Left ventricle myocardium inferior (tissue), 1 donor: ENCODE results near the gene FKBP9. TPM values are rescaled to one million over a fixed set of nuclear protein-coding genes. Genes with fewer than 3 reads are reported as not detected.

Experiments
- DNase-seq: peaks from one replicate; pipeline ENCODE4 v3.0.0-alpha.2; 2020
- H3K27ac ChIP-seq: fragments of 200-600 bp; replicated peaks from 2 replicates; pipeline ENCODE4 v1.8.0; 2021
- H3K27me3 ChIP-seq: fragments of 200-600 bp; 2 replicates; pipeline ENCODE4 v1.8.0; 2021; ENCODE audit warnings: low read depth
- H3K36me3 ChIP-seq: fragments of 200-600 bp; 2 replicates; pipeline ENCODE4 v1.8.0; 2021
- H3K4me1 ChIP-seq: fragments of 200-600 bp; 2 replicates; pipeline ENCODE4 v1.8.0; 2021
- H3K4me3 ChIP-seq: fragments of 200-600 bp; 2 replicates; pipeline ENCODE4 v1.8.0; 2021; ENCODE audit warnings: mild to moderate bottlenecking, moderate library complexity
- H3K9me3 ChIP-seq: fragments of 200-600 bp; replicated peaks from 2 replicates; pipeline ENCODE4 v1.8.0; 2021
- intact Hi-C: fragments of 100-400 bp; cut with micrococcal nuclease; formaldehyde crosslinking; loops from one replicate; pipeline ENCODE4 v1.11.0; 2022
- total RNA-seq: library from RNA; stranded (reverse); fragmentation: NEBNext Ultra II Directional; extraction: Animal tissue kit (Norgen Biotek cat#: 25700); gene quantifications from one replicate; pipeline ENCODE4 v1.2.1, GENCODE V29; 2021
- TF ChIP-seq, protein P1 (sequence below): fragments of 200-600 bp; IDR thresholded peaks from 2 replicates; pipeline ENCODE4 v1.8.0; 2021; ENCODE audit warnings: antibody characterized with exemption, mild to moderate bottlenecking, borderline replicate concordance
- donor health status: DM: no; HTN: yes; CAD: no; lungs with severe emphysema.

The FKBP9 gene
- total RNA-seq, 1 donor from 2014 or later, result 112 TPM

DNA sequence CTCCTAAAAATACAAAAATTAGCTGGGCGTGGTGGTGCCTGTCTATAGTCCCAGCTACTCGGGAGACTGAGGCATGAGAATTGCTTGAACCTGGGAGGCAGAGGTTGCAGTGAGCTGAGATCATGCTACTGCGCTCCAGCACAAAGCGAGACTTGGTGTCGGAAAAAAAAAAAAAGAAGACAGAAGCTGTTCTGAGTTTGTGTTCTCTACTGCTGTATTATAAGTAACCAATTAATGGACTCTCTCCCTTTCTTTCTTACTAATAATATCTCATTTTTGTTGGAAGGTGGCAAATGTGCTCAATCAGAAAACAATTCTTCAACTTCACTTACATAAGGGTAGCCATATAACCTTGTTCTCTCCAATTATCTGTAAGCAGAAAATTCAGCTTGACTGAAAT is 97.9 kb downstream of the FKBP9 start:
- no peak for DNase-seq
- Histone ChIP-seq H3K27ac (no peak overlapping the region), H3K36me3 (peaks cover 5% of the 10 kb centered on the region), H3K4me1 (peaks cover 47% of the 10 kb centered on the region), H3K9me3 (no peaks in the 10 kb centered on the region), H3K27me3 (no peaks in the 10 kb centered on the region), H3K4me3 (no peak overlapping the region)
- intact Hi-C loops, result no loop called here
- TF ChIP-seq, protein P1, sequence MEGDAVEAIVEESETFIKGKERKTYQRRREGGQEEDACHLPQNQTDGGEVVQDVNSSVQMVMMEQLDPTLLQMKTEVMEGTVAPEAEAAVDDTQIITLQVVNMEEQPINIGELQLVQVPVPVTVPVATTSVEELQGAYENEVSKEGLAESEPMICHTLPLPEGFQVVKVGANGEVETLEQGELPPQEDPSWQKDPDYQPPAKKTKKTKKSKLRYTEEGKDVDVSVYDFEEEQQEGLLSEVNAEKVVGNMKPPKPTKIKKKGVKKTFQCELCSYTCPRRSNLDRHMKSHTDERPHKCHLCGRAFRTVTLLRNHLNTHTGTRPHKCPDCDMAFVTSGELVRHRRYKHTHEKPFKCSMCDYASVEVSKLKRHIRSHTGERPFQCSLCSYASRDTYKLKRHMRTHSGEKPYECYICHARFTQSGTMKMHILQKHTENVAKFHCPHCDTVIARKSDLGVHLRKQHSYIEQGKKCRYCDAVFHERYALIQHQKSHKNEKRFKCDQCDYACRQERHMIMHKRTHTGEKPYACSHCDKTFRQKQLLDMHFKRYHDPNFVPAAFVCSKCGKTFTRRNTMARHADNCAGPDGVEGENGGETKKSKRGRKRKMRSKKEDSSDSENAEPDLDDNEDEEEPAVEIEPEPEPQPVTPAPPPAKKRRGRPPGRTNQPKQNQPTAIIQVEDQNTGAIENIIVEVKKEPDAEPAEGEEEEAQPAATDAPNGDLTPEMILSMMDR, result no peak

Other genes starting within 250 kb of the FKBP9 start
- gene KBTBD2, start 65.7 kb upstream of the FKBP9 start, total RNA-seq, result 25.3 TPM
- gene NT5C3A, start 105.3 kb downstream of the FKBP9 start, total RNA-seq, result 33.4 TPM
- 20.2 TPM for gene RP9, start 152.0 kb downstream of the FKBP9 start, total RNA-seq
- 13.7 TPM for gene BBS9, start 172.1 kb downstream of the FKBP9 start, total RNA-seq